ENCODE data around the gene DUSP22. TPM values are rescaled to one million over a fixed set of nuclear protein-coding genes. Genes with fewer than 3 reads are reported as not detected.
"Not testable (repeated sequence)": the region's sequence is repeated elsewhere in the genome, so short reads cannot be mapped to it uniquely, and the experiment has no call there.

The DUSP22 gene
- total RNA-seq, 1 experiment from 2014 or later: 34.8 TPM

DNA sequence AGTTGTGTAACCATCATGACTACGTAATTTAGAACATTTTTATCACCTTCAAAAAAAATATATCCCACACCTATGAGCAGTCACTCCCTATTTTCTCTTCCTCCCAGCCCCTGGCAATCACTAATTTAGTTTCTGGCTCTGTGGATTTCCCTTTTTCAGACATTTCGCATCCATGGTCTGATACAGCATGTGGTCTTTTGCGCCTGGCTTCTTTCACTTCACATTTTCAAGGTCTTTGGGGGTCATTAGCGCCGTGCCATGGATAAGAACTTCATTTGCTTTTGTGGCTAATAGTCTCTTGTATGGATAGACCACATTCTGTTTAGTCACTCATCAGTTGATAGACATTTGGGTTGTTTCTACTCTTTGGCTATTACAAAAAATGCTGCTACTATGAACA is 44.9 kb upstream of the DUSP22 start:
- intact Hi-C loops (cut with micrococcal nuclease; ENCODE audit: unreplicated experiment) (no loop called here), in situ Hi-C loops (cut with HindIII; ENCODE audit: low pct_unique_long_range_greater_than_20kb, low sequenced_read_pairs) (no loop called here)
- TF ChIP-seq POLR2AphosphoS5 (IDR thresholded peaks at IDR 0.05; ENCODE audit: low read depth, low read length) (no peak), SIN3A (IDR thresholded peaks at IDR 0.05; ENCODE audit: borderline replicate concordance, insufficient read depth, low read depth, low read length) (no peak), TCF7L2 (IDR thresholded peaks at IDR 0.05; ENCODE audit: low read depth, low read length) (no peak)
- TF ChIP-seq, protein P1, sequence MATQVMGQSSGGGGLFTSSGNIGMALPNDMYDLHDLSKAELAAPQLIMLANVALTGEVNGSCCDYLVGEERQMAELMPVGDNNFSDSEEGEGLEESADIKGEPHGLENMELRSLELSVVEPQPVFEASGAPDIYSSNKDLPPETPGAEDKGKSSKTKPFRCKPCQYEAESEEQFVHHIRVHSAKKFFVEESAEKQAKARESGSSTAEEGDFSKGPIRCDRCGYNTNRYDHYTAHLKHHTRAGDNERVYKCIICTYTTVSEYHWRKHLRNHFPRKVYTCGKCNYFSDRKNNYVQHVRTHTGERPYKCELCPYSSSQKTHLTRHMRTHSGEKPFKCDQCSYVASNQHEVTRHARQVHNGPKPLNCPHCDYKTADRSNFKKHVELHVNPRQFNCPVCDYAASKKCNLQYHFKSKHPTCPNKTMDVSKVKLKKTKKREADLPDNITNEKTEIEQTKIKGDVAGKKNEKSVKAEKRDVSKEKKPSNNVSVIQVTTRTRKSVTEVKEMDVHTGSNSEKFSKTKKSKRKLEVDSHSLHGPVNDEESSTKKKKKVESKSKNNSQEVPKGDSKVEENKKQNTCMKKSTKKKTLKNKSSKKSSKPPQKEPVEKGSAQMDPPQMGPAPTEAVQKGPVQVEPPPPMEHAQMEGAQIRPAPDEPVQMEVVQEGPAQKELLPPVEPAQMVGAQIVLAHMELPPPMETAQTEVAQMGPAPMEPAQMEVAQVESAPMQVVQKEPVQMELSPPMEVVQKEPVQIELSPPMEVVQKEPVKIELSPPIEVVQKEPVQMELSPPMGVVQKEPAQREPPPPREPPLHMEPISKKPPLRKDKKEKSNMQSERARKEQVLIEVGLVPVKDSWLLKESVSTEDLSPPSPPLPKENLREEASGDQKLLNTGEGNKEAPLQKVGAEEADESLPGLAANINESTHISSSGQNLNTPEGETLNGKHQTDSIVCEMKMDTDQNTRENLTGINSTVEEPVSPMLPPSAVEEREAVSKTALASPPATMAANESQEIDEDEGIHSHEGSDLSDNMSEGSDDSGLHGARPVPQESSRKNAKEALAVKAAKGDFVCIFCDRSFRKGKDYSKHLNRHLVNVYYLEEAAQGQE (IDR thresholded peaks at IDR 0.05; ENCODE audit: insufficient read depth in 1 of 2, low read depth in 2 of 2, low read length in 1 of 2): no peak
- TF ChIP-seq, protein P2, sequence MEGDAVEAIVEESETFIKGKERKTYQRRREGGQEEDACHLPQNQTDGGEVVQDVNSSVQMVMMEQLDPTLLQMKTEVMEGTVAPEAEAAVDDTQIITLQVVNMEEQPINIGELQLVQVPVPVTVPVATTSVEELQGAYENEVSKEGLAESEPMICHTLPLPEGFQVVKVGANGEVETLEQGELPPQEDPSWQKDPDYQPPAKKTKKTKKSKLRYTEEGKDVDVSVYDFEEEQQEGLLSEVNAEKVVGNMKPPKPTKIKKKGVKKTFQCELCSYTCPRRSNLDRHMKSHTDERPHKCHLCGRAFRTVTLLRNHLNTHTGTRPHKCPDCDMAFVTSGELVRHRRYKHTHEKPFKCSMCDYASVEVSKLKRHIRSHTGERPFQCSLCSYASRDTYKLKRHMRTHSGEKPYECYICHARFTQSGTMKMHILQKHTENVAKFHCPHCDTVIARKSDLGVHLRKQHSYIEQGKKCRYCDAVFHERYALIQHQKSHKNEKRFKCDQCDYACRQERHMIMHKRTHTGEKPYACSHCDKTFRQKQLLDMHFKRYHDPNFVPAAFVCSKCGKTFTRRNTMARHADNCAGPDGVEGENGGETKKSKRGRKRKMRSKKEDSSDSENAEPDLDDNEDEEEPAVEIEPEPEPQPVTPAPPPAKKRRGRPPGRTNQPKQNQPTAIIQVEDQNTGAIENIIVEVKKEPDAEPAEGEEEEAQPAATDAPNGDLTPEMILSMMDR (IDR thresholded peaks at IDR 0.05): no peak
- ATAC-seq (no peak), DNase-seq (ENCODE audit: low read depth, low spot score) (no peak)
- ChIA-PET CTCF (no interaction called here), POLR2A (no interaction called here)
- BruUV-seq (replicated peaks): no TSS peak
- Histone ChIP-seq H3K4me3 (ENCODE audit: low read depth in 2 of 2, low read length in 2 of 2) (no peak overlapping the region), H3K27ac (ENCODE audit: low read length) (no peak overlapping the region), H3K4me1 (ENCODE audit: control insufficient read depth, insufficient read depth, low read length) (no peaks in the 10 kb centered on the region), H3K27me3 (ENCODE audit: control insufficient read depth, insufficient read depth, low read length) (peaks cover 12% of the 10 kb centered on the region), H3K36me3 (ENCODE audit: control insufficient read depth, insufficient read depth, low read length) (no peaks in the 10 kb centered on the region), H3K9me3 (ENCODE audit: control insufficient read depth, insufficient read depth, low read depth, low read length) (no peaks in the 10 kb centered on the region)

DNA sequence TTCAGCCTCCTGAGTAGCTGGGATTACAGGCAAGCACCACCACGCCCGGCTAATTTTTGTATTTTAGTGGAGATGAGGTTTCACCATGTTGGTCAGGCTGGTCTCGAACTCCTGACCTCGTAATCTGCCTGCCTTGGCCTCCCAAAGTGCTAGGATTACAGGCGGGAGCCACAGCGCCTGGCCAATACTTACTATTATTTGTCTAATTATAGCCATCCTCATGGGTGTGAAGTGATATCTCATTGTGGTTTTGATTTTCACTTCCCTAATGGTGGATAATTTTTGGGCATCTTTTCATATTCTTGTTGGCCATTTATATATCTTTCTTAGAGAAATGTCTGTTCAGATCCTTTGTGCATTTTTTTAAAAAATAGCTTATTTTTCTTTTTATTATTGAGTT is 44.2 kb upstream of the DUSP22 start:
- DNase-seq (ENCODE audit: low read depth, low spot score); H3K9me3 ChIP-seq (ENCODE audit: control insufficient read depth, insufficient read depth, low read depth, low read length); BruUV-seq (replicated peaks); H3K4me3 ChIP-seq (ENCODE audit: low read depth in 2 of 2, low read length in 2 of 2); ATAC-seq; H3K4me1 ChIP-seq (ENCODE audit: control insufficient read depth, insufficient read depth, low read length); H3K27ac ChIP-seq (ENCODE audit: low read length); H3K36me3 ChIP-seq (ENCODE audit: control insufficient read depth, insufficient read depth, low read length); intact Hi-C loops (cut with micrococcal nuclease; ENCODE audit: unreplicated experiment); CTCF ChIA-PET; POLR2A ChIA-PET; in situ Hi-C loops (cut with HindIII; ENCODE audit: low pct_unique_long_range_greater_than_20kb, low sequenced_read_pairs): not testable (repeated sequence)
- H3K27me3 ChIP-seq (ENCODE audit: control insufficient read depth, insufficient read depth, low read length): peaks cover 17% of the 10 kb centered on the region

DNA sequence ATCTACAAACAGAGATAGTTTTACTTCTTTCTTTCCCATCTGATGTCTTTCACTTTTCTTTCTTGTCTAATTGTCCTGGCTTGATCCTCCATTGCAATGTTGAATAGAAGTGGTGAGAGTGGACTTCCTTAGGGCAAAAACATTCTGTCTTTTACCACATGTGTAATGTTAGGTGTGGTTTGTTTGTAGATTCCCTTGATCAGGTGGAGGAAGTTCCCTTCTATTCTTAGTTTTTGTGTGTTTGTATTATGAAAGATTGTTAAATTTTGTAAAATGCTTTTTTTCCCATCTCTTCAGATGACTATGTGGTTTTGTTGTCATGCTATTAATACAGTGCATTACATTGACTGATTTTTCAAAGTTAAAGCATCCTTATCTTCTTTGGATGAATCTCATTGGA is 41.6 kb upstream of the DUSP22 start:
- ChIA-PET POLR2A (no interaction called here), CTCF (no interaction called here)
- no peaks in the 10 kb centered on the region for H3K36me3 ChIP-seq (ENCODE audit: control insufficient read depth, insufficient read depth, low read length)
- H3K27me3 ChIP-seq (ENCODE audit: control insufficient read depth, insufficient read depth, low read length): peaks cover 12% of the 10 kb centered on the region
- ATAC-seq: no peak
- in situ Hi-C loops (cut with HindIII; ENCODE audit: low pct_unique_long_range_greater_than_20kb, low sequenced_read_pairs) (no loop called here), intact Hi-C loops (cut with micrococcal nuclease; ENCODE audit: unreplicated experiment) (no loop called here)
- no peak for DNase-seq (ENCODE audit: low read depth, low spot score)
- no peaks in the 10 kb centered on the region for H3K9me3 ChIP-seq (ENCODE audit: control insufficient read depth, insufficient read depth, low read depth, low read length)
- no TSS peak for BruUV-seq (replicated peaks)
- H3K4me3 ChIP-seq (ENCODE audit: low read depth in 2 of 2, low read length in 2 of 2): no peak overlapping the region
- no peak overlapping the region for H3K27ac ChIP-seq (ENCODE audit: low read length)
- no peak for TF ChIP-seq SIN3A (IDR thresholded peaks at IDR 0.05; ENCODE audit: borderline replicate concordance, insufficient read depth, low read depth, low read length)
- TF ChIP-seq, protein P2 (IDR thresholded peaks at IDR 0.05): no peak
- TF ChIP-seq POLR2AphosphoS5 (IDR thresholded peaks at IDR 0.05; ENCODE audit: low read depth, low read length): no peak
- no peak for TF ChIP-seq TCF7L2 (IDR thresholded peaks at IDR 0.05; ENCODE audit: low read depth, low read length)
- TF ChIP-seq, protein P1 (IDR thresholded peaks at IDR 0.05; ENCODE audit: insufficient read depth in 1 of 2, low read depth in 2 of 2, low read length in 1 of 2): no peak
- no peaks in the 10 kb centered on the region for H3K4me1 ChIP-seq (ENCODE audit: control insufficient read depth, insufficient read depth, low read length)
